GM12801 (cell line): Measurements from ENCODE around the gene SSBP3.

ENCODE experiments used
- TF ChIP-seq, protein P1 (sequence below): IDR thresholded peaks from one replicate; pipeline ENCODE4 v1.5.1; 2011; ENCODE audit warnings: control low read depth; ENCODE audit not compliant: insufficient read length; ENCODE audit errors: extremely low read depth

The SSBP3 gene

GRCh38 chr1:54385727-54386022 lies 20.5 kb downstream of the SSBP3 start:
- TF ChIP-seq, protein P1, sequence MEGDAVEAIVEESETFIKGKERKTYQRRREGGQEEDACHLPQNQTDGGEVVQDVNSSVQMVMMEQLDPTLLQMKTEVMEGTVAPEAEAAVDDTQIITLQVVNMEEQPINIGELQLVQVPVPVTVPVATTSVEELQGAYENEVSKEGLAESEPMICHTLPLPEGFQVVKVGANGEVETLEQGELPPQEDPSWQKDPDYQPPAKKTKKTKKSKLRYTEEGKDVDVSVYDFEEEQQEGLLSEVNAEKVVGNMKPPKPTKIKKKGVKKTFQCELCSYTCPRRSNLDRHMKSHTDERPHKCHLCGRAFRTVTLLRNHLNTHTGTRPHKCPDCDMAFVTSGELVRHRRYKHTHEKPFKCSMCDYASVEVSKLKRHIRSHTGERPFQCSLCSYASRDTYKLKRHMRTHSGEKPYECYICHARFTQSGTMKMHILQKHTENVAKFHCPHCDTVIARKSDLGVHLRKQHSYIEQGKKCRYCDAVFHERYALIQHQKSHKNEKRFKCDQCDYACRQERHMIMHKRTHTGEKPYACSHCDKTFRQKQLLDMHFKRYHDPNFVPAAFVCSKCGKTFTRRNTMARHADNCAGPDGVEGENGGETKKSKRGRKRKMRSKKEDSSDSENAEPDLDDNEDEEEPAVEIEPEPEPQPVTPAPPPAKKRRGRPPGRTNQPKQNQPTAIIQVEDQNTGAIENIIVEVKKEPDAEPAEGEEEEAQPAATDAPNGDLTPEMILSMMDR, result no peak

GRCh38 chr1:54384918-54385726 lies 21.1 kb downstream of the SSBP3 start:
- TF ChIP-seq, protein P1, result no peak

DNA sequence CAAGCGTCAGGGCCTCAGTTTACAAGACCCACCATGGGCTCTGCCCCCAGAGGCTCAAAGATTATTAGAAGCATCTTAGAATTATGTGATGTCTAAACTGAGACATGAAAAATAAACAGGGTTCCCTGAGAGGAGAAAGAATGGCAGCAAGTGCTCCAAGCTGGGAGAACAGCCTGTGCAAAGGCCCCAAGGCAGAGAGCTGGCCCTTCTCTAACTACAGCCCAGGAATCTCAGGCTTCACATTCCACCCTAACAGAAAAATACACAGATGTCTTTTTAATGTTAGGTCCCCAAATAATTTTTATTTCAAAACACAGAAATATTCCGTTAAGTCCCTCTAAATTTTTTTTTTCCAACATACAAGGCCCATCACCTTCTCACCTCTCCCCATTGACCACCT lies 21.7 kb downstream of the SSBP3 start:
- TF ChIP-seq, protein P1, result no peak

DNA sequence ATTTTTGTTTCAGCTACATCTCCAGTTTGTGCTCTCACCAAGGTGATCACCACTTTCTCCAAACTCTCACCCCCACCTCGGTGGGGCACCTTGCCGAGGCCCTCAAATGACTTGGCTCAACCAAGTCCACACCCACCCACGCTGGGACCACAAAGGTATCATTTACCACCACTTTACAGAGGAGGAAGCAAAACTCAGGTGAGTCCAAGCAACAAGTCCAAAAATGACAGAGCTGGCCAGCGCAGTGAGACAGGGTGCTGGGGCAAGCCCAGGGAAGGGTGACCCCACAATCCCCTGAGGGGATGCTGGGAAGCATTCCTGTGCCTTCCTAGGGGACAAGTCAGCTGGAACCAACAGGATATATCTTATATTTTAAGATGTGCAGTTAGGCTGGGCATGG lies 24.7 kb downstream of the SSBP3 start:
- TF ChIP-seq, protein P1, result no peak

- TF ChIP-seq, protein P1, result no peak
These were observed 25.8 kb downstream of the SSBP3 start for GRCh38 chr1:54380290-54380882.

- TF ChIP-seq, protein P1, result no peak
These were observed 26.5 kb downstream of the SSBP3 start for GRCh38 chr1:54379555-54380289.

DNA sequence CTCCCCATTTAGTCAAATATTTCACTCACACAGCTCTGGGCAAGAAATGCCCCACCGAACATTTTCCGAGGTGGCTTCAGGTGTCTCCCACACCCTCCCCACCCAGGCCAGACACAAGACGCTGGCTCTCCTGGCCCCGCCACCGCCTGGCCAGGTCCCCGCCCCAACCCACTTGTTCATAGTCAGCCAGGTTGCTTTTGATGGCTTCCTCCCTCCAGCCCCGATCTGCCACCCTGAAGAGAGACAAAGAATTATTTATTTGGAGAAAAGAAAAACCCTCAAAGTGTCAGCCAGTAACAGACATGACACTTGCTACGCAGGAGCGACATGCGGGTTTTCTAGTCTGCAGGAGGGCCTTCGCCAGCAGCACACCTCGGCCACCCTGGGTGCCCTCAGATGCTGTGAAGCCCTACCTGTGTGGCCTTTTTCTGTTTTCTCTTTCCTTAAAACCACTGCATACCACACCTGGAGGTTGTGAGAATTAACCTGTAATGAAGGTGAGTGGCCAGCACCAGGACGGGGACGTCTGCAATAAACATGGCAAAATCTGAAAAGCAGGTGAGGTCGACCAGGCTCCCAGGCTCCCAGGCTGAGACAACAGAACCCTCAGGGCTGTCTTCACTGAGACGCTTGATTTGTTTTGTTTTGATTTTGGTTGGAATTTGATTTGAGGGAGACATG lies 27.2 kb downstream of the SSBP3 start:
- TF ChIP-seq, protein P1, result no peak
